SKM-1 treated with dmso at 0.1 percent for 144 hours (cell line): ENCODE data around the gene PRXL2A.

ENCODE experiments used
- DNase-seq: peaks from one replicate; lab custom pipeline; 2025; ENCODE audit not compliant: unreplicated experiment; lab: John Stamatoyannopoulos, UW

The PRXL2A gene

GRCh38 chr10:80444124-80444523, 35.8 kb downstream of the PRXL2A start:
- no peak for DNase-seq

GRCh38 chr10:80444646-80445319, 36.4 kb downstream of the PRXL2A start:
- DNase-seq = peak; percentile 62

GRCh38 chr10:80447436-80448190, 39.3 kb downstream of the PRXL2A start:
- DNase-seq = no peak

- no peak for DNase-seq
These were observed 40.0 kb downstream of the PRXL2A start for GRCh38 chr10:80448209-80448942.

- no peak for DNase-seq
These were observed 41.2 kb downstream of the PRXL2A start for GRCh38 chr10:80449520-80449919.

GRCh38 chr10:80451132-80451531, 42.8 kb downstream of the PRXL2A start:
- DNase-seq = no peak

GRCh38 chr10:80452069-80452468, 43.7 kb downstream of the PRXL2A start:
- peak; percentile 14 for DNase-seq

- DNase-seq = no peak
These were observed 44.3 kb downstream of the PRXL2A start for GRCh38 chr10:80452640-80453039.

GRCh38 chr10:80453056-80453841, 44.9 kb downstream of the PRXL2A start:
- DNase-seq = no peak

GRCh38 chr10:80453842-80454512, 45.6 kb downstream of the PRXL2A start, which contains the start of gene TSPAN14:
Gene TSPAN14, plus strand, starts transcription at chr10:80454310. Its CDS starts 34,924 bp downstream, at chr10:80489234.
- peak; percentile 52 for DNase-seq

GRCh38 chr10:80454513-80455460, 46.4 kb downstream of the PRXL2A start:
- DNase-seq = no peak

- no peak for DNase-seq
These were observed 47.4 kb downstream of the PRXL2A start for GRCh38 chr10:80455461-80456349.

GRCh38 chr10:80457554-80458262, 49.4 kb downstream of the PRXL2A start:
- DNase-seq = no peak

- no peak for DNase-seq
These were observed 49.9 kb downstream of the PRXL2A start for GRCh38 chr10:80458263-80458625.

GRCh38 chr10:80458638-80459037, 50.3 kb downstream of the PRXL2A start:
- DNase-seq = no peak

- peak; percentile 87 for DNase-seq
These were observed 50.9 kb downstream of the PRXL2A start for GRCh38 chr10:80459047-80459865.
